ENCODE results near the gene MGAT4B.

The MGAT4B gene

GRCh38 chr5:179825655-179826182, 19.1 kb upstream of the MGAT4B start:
- DNase-seq = no peak

DNA sequence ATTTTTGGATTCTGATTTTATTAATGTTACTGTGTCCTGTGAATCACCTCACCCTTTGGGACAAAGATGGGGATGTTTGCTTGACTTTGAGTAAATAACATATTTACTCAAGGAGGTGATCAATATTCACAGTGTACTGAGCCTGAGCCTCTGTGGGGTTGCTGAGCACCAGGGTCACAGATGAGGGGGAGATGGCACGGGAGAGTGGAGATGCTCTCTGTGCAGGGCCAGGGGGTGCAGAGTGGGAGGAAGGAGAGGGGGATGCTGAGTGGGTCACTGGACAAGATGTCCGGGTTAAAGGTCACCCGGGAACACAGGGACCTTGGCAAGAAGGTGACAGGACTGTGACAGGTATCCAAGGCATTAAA, 18.1 kb upstream of the MGAT4B start:
- DNase-seq = no peak

DNA sequence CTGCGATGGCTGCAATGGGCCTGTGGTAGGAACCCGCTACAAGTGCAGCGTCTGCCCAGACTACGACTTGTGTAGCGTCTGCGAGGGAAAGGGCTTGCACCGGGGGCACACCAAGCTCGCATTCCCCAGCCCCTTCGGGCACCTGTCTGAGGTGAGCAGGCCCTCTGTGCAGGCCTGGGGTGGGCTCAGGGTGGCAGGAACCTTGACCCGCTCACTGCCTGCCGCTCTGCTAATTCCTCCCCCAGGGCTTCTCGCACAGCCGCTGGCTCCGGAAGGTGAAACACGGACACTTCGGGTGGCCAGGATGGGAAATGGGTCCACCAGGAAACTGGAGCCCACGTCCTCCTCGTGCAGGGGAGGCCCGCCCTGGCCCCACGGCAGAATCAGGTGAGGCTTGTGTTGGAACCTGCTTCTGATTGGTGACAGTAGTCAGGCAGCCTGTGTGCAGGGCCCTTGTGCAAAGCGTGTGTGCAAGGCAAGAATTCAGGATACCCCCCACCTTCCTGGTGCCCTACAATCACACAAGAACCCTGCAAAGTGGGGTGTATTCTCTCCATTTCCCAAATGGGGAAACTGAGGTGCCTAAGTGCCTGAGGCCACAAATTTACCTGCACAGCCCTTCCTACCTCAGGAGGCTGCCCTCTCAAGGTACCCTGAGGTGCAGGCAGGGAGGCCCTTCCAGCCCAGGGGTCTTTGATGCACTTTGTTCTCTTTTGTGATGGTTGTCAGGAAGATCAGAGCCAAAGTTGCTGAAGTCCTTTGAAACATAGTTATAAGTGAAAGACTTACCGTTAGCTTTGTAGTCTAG, 17.5 kb upstream of the MGAT4B start:
- DNase-seq = no peak

GRCh38 chr5:179822444-179822990, 15.9 kb upstream of the MGAT4B start:
- DNase-seq = no peak

- DNase-seq = no peak
These were observed 15.4 kb upstream of the MGAT4B start for GRCh38 chr5:179822059-179822432.

DNA sequence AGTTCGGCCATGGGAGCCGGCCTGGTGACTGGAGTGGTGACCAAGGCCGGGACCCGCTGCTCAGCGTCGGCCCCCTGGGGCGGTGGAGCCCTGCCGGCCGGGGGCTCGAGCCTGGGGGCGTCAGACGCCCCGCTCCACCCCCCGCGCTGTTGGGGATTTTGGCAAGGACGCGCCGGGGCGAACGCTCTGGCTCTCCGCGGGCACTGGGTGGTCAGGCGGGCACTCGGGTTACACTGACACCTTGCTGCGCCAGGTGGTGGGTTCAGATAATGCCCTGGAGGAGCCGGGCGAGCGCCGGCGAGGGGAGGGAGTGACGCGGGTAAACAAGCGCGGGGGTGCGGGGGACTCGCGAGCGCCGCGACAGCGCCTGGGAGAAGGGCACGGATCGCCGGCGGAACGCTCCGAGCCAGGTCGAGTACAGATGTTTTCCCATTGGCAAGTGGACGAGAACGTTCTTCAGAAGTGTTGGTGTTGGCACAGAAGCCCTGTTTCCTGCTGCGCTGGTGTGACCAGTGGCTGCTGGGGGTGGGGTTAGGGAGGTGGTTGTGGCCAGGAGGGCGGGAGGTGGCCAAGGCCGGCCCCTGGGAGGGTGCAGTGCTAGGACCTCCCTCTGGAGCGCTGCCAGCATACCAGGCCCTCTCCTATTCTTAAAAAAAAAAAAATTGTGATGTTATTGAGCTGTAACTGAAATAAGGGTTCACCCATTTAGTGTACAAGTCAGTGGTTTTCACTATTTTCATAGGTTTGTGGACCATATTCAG, 14.8 kb upstream of the MGAT4B start:
- no peak for DNase-seq

- DNase-seq = peak; percentile 24
These were observed 14.0 kb upstream of the MGAT4B start, which contains the start of gene SQSTM1 for GRCh38 chr5:179820483-179821297. SQSTM1 (plus strand) TSS chr5:179820905; CDS start chr5:179820937, 32 bp downstream.

GRCh38 chr5:179820127-179820482, 13.4 kb upstream of the MGAT4B start:
- no peak for DNase-seq

DNA sequence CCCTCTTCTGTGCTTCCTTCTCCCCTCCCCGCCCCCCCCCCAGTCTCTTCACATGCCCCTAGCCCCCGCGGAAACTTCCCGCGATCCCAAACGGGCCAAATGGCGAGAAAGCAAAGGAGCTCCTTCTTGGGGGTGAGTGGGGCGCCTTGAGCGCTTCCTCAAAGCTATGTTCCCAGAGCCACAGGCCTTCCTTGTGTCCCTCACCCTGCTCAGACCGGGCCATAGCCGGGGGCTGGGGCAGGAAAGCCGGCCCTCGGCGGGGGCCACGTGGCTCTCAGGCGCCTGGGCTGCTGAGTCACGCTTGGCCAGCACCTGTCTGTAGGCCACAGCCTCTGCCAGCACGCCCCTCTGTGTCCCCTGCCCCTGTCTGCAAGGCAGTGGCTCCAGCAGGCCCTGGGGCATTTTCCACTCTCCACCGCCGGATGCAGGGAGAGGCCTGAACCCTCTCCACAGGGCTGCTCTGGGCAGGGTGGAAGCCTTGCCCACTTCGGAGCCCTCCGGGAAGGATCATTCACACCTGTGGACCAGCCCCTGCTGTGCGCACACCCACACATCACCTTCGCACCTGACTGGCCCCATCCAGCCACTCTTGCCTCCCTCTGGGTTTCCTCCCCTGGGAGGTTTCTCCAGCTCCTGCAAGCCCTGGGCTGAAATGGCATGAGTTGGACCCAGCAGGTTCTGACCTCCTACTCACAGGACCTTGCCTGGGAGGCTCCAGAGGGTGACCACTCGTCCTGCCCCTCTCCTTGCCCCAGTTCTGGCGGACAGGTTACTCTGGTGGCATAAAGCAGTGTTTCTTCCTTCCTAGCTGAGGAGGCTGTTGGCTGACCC, 12.8 kb upstream of the MGAT4B start:
- DNase-seq = no peak

GRCh38 chr5:179818746-179819295, 12.2 kb upstream of the MGAT4B start:
- no peak for DNase-seq

DNA sequence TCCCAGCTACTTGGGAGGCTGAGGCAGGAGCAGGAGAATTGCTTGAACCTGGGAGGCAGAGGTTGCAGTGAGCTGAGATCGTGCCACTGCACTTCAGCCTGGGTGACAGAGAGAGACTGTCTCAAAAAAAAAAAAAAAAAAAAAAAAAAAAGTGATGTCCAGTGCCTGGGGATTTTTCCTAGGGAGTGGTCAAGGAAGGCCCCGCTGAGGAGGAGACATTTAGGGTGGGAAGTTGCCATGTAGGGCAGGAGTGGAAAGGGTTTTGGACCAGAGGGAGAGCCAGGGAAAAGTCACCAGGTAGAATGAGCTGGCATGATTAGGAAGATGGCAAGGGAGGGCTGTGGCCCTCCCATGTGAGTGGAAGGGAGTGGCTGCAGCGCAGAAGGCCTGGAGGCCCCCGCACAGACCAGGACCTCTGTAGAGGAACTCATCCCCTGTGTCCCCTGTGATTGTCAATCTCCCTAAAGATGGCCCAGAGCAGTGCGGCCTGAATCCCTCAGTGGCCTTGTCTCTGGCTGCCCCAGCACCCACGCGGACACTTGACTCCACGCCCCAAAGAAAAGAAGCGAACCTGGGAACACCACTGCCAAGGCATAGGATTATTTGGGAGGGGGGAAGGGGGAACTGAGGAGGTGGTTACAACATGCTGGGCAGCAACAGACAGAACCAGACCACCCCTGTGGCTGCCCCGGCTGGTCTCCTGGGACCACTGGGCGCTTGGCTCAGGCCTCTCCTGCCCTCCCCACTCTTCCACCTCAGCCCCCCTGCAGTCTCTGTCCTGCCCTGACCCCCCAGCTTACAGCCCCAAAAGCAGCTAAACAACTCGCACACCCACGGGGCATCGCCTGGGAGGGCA, 11.5 kb upstream of the MGAT4B start:
- DNase-seq = no peak

GRCh38 chr5:179817470-179817840, 10.8 kb upstream of the MGAT4B start:
- no peak for DNase-seq

- DNase-seq = no peak
These were observed 10.3 kb upstream of the MGAT4B start for GRCh38 chr5:179816796-179817469.

DNA sequence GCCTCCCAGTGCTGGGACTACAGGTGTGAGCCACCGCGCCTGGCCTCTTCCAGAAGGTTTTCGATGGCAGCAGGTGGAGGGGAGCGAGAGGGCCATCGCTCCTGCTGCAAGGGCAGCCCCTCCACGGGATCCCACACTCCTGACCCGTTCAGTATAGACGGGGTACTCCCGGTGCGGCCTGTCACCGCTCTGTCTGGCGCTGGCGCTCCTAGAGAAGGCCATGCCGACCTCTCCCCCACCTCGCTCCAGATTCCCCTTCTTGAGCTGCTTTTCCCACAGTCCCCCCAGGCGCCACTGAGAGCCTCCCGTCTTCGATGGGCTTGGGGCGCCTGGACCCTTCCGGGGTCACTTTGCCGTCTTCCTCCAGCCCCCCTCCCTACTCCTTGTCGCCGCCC, 9.7 kb upstream of the MGAT4B start:
- no peak for DNase-seq

- DNase-seq = no peak
These were observed 9.0 kb upstream of the MGAT4B start for GRCh38 chr5:179815491-179816249.

DNA sequence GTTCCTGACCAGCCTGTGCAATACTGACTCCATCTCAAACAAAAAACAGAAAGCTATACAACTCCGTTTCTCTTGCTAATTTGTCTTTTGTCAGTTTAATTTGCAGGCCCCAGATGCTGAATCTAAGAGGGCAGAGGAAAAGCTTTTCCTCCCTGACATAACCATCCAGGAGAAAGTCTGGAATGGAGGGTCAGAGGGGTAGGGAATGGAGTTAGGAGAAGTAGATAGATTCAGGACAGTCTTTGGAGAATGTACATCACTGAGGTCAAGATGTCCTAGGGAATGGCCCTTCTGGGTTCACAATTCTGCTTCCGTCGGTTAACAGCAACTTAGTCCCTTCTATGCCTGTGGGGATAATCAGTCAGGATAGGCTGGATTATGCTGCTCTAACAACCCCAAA, 7.4 kb upstream of the MGAT4B start:
- no peak for DNase-seq

DNA sequence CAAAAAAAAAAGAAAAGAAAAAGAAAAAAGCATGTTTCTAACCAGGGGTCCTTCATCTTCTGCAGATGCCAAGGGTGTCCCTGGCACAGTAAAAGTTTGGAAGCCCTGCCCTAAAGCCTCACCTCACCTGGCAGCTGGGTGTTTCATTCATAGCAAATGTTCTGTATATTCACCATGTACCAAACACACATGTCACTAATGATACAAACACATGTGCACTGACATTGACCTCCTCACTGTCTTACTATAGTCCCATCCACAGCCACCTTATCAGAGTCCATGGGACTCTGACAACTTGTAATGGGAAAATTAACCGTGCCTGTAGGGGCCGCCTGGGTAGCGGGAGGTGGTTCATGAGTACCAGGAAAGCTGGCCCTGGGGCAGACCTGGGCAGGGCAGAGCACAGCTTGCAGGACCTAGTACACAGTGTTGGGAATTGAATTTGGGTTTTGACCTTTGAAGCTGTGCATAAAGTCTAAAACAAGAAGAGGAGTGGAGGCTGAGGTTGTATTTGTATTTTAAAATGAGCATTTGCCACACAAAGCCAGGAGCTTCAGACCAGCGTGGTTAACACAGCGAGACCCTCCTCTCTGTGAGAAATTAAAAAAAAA, 6.4 kb upstream of the MGAT4B start:
- no peak for DNase-seq

DNA sequence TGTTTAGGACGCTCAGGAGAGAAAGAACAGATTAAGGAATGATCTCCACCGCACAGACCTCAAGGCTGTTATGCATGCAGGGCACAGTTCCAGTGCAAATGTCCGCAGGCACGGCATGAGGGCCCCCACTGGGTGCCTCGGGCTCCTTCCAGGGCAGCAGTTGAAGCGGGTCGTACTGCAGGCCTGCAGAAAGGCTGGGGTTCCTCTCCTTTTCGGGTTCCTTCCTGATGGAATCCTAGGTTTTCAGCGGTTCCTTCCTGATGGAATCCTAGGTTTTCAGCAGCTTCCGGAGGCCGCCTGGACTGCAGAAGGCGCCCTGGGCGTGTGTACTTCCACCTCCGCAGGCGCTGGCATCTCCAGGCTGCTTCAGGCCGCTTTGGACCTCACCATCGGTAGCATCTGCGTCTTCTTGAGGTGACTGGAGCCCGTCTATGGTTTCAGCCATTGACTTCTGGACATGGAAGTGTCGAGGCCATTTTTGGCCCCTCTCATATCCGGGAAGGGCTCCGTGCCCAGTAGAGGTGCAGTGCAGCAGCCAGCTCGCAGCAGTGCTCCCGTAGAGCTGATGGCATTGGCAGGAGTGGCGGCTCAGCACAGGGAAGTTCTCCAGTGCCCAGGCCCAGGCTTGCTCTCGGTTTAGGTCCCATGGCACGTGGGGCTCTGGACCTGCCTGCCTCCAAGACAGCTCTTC, 5.6 kb upstream of the MGAT4B start:
- no peak for DNase-seq
